22Rv1 (cell line): ENCODE measurements around the gene DIO2.

Source experiments
- ZFX ChIP-seq: fragments of 450-650 bp; IDR thresholded peaks from 2 replicates; pipeline ENCODE4 v1.6.1; 2017; ENCODE audit warnings: antibody characterized with exemption, borderline replicate concordance
- TF ChIP-seq, protein P1 (sequence below): fragments of 450-650 bp; IDR thresholded peaks from 2 replicates; pipeline ENCODE4 v1.5.1; 2017; ENCODE audit warnings: mild to moderate bottlenecking

DNA sequence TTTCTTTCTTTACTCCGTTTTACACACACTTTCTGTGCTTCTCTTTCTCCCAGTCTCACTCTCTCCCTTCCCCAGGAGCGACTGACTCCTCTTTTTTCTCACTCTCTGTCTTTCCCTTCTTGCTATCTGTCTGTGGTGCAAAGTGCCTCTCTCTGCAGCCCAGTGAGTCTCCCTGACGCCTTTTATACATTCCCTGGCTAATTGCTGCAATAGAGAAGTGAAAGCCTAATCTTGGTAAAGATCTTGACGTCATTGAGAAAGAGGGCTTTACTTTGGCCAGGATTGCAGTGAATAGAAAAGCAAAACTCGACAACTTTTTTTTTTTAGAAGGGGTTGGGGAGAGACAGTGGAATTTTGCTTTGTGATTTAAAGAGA is 706 bp upstream of the DIO2 start:
- TF ChIP-seq, protein P1, sequence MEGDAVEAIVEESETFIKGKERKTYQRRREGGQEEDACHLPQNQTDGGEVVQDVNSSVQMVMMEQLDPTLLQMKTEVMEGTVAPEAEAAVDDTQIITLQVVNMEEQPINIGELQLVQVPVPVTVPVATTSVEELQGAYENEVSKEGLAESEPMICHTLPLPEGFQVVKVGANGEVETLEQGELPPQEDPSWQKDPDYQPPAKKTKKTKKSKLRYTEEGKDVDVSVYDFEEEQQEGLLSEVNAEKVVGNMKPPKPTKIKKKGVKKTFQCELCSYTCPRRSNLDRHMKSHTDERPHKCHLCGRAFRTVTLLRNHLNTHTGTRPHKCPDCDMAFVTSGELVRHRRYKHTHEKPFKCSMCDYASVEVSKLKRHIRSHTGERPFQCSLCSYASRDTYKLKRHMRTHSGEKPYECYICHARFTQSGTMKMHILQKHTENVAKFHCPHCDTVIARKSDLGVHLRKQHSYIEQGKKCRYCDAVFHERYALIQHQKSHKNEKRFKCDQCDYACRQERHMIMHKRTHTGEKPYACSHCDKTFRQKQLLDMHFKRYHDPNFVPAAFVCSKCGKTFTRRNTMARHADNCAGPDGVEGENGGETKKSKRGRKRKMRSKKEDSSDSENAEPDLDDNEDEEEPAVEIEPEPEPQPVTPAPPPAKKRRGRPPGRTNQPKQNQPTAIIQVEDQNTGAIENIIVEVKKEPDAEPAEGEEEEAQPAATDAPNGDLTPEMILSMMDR = no peak
- TF ChIP-seq ZFX = no peak
